ENCODE results near the gene CDC25C. TPM values are rescaled to one million over a fixed set of nuclear protein-coding genes. Genes with fewer than 3 reads are reported as not detected.
A peak's percentile ranks its signal among the peaks of the same experiment; 100 is the strongest.

CDC25C gene
- total and polyA plus RNA-seq, 9 of the 15 experiments (the other 6 are each of a cell fraction or from before 2014, with no cell fraction given), result 19.1 to 63.7 (median 31.9) TPM

DNA sequence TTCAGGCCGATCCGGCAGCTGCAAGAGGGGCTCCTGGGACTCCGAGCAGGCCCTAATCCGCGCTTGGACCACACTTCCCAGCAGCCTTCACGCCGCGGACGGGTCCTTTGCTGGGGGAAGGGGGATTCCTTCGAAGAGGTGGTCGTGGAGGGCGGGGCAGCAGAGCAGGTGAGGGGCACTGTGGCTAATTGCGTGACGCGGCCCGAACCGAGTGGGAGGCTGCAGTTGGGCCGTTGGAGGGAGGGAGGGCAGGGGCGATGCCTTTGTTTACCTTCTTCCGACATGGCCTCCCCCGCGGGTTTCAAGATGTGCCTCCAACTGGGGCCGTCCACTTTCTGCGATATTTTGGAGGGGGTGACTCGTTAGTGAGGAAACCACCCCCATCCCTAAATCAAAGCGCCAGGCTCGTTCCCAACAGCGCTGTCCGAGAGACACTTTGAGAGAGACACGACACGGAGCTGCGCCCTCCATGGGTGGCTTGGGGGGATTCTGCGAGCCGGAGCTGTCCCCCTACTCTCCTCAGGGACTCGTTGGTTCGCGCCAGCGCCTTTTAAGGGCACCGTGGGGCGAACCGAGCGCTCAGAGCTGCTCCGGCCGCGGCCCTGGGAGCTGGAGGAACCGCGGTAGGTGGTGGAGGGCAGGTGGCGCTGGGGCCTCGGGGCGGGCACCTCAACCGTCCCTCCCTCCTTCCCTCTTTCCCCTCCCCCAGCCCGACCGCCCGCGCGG lies 6.2 kb upstream of the CDC25C start, which contains the start of gene FAM53C (continued):
- TF ChIP-seq, protein P1, sequence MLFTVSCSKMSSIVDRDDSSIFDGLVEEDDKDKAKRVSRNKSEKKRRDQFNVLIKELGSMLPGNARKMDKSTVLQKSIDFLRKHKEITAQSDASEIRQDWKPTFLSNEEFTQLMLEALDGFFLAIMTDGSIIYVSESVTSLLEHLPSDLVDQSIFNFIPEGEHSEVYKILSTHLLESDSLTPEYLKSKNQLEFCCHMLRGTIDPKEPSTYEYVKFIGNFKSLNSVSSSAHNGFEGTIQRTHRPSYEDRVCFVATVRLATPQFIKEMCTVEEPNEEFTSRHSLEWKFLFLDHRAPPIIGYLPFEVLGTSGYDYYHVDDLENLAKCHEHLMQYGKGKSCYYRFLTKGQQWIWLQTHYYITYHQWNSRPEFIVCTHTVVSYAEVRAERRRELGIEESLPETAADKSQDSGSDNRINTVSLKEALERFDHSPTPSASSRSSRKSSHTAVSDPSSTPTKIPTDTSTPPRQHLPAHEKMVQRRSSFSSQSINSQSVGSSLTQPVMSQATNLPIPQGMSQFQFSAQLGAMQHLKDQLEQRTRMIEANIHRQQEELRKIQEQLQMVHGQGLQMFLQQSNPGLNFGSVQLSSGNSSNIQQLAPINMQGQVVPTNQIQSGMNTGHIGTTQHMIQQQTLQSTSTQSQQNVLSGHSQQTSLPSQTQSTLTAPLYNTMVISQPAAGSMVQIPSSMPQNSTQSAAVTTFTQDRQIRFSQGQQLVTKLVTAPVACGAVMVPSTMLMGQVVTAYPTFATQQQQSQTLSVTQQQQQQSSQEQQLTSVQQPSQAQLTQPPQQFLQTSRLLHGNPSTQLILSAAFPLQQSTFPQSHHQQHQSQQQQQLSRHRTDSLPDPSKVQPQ (CRISPR knock-in tag; IDR thresholded peaks at IDR 0.05; ENCODE audit: borderline replicate concordance), result no peak
- TF ChIP-seq, protein P2, sequence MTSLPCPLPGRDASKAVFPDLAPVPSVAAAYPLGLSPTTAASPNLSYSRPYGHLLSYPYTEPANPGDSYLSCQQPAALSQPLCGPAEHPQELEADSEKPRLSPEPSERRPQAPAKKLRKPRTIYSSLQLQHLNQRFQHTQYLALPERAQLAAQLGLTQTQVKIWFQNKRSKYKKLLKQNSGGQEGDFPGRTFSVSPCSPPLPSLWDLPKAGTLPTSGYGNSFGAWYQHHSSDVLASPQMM (CRISPR knock-in tag; IDR thresholded peaks at IDR 0.05), result no peak
- TF ChIP-seq TAF15 (IDR thresholded peaks at IDR 0.05; ENCODE audit: low read depth, low read length) (peak; percentile 90; the same call in 1 of the 2 replicates), ZNF668 (CRISPR knock-in tag; IDR thresholded peaks at IDR 0.05) (no peak), EHMT2 (IDR thresholded peaks at IDR 0.05) (no peak), TRIM24 (IDR thresholded peaks at IDR 0.05) (peak in 1 of 2 experiments; percentile 13; a peak in 2 of 4 replicates), TAL1 (IDR thresholded peaks at IDR 0.05) (no peak), ZNF561 (CRISPR knock-in tag; conservative IDR thresholded peaks at IDR 0.05) (no peak), ETV5 (CRISPR knock-in tag; IDR thresholded peaks at IDR 0.05; ENCODE audit: low read depth) (peak; percentile 77; the same call in 1 of the 2 replicates), HNRNPH1 (optimal IDR thresholded peaks at IDR 0.05; ENCODE audit: low read depth, low read length) (no peak), KLF10 (CRISPR knock-in tag; IDR thresholded peaks at IDR 0.05) (no peak), ZNF274 (IDR thresholded peaks at IDR 0.05; ENCODE audit: borderline replicate concordance, low read depth, low read length) (no peak; the same call in 1 of the 2 replicates), HNRNPK (IDR thresholded peaks at IDR 0.05; ENCODE audit: low read depth, low read length, poor library complexity, severe bottlenecking) (peak; percentile 95), CREB1 (IDR thresholded peaks at IDR 0.05) (peak; percentile 12; the same call in 1 of the 2 replicates), CREB1 (CRISPR knock-in tag; IDR thresholded peaks at IDR 0.05) (no peak; the same call in 1 of the 2 replicates), EP400 (IDR thresholded peaks at IDR 0.05) (peak; percentile 75)
- TF ChIP-seq, protein P3, sequence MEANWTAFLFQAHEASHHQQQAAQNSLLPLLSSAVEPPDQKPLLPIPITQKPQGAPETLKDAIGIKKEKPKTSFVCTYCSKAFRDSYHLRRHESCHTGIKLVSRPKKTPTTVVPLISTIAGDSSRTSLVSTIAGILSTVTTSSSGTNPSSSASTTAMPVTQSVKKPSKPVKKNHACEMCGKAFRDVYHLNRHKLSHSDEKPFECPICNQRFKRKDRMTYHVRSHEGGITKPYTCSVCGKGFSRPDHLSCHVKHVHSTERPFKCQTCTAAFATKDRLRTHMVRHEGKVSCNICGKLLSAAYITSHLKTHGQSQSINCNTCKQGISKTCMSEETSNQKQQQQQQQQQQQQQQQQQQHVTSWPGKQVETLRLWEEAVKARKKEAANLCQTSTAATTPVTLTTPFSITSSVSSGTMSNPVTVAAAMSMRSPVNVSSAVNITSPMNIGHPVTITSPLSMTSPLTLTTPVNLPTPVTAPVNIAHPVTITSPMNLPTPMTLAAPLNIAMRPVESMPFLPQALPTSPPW (CRISPR knock-in tag; IDR thresholded peaks at IDR 0.05), result no peak; the same call in 1 of the 2 replicates
- TF ChIP-seq, protein P4, sequence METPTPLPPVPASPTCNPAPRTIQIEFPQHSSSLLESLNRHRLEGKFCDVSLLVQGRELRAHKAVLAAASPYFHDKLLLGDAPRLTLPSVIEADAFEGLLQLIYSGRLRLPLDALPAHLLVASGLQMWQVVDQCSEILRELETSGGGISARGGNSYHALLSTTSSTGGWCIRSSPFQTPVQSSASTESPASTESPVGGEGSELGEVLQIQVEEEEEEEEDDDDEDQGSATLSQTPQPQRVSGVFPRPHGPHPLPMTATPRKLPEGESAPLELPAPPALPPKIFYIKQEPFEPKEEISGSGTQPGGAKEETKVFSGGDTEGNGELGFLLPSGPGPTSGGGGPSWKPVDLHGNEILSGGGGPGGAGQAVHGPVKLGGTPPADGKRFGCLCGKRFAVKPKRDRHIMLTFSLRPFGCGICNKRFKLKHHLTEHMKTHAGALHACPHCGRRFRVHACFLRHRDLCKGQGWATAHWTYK (CRISPR knock-in tag; IDR thresholded peaks at IDR 0.05), result no peak
- TF ChIP-seq, protein P5, sequence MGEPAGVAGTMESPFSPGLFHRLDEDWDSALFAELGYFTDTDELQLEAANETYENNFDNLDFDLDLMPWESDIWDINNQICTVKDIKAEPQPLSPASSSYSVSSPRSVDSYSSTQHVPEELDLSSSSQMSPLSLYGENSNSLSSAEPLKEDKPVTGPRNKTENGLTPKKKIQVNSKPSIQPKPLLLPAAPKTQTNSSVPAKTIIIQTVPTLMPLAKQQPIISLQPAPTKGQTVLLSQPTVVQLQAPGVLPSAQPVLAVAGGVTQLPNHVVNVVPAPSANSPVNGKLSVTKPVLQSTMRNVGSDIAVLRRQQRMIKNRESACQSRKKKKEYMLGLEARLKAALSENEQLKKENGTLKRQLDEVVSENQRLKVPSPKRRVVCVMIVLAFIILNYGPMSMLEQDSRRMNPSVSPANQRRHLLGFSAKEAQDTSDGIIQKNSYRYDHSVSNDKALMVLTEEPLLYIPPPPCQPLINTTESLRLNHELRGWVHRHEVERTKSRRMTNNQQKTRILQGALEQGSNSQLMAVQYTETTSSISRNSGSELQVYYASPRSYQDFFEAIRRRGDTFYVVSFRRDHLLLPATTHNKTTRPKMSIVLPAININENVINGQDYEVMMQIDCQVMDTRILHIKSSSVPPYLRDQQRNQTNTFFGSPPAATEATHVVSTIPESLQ (CRISPR knock-in tag; IDR thresholded peaks at IDR 0.05), result peak; percentile 91

All from K562 (cell line).